Activated gamma-delta T cell treated with anti-CD3 and anti-CD28 coated beads, Interleukin-2, amount 50 U/mL, for 16 hours (primary cell): ENCODE measurements around the gene SLC45A1.
"Not testable (repeated sequence)": the region's sequence is repeated elsewhere in the genome, so short reads cannot be mapped to it uniquely, and the experiment has no call there.

Source experiments
- DNase-seq: peaks from one replicate; pipeline ENCODE4 v3.0.0-alpha.2; 2020; ENCODE audit warnings: low read depth

SLC45A1 gene

DNA sequence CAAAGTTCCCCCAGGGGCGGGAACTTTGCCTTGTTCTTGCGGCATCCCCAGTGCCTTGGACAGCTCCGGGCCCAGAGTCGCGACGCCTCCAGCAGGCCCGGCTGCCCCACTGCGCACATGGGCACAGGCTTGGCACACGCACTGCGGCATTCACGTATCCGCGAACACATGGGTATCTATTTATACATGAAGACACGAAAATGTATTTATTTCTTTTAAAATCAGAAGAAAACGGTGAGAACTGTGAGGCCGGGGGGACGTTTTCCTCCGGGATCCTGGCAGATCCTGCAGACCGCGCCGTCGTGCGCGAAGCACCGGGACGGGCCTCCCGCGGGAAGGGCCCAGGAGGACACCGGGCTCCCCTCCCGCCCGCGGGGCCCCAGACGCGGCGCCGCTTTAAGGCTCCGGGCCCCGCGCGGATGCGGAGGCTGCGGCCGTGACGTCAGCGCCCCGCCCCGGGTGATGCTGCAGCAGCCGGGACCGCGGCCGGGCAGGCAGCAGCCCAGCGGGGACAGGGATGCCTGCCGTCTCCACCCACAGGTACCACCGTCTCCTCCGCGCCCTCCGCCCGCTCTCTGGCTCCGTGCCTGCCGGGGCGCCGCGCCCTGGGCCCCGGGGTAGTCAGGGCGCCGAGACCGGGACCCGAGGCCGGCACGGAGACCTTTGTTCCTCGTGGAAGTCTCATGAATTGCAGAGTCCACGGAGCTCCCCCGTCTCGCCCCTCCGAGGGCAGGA lies at the start of gene SLC45A1:
TSS of gene SLC45A1 (plus strand) at position 468 of the 735 bp plus-strand sequence. CDS start 6,216 bp downstream, outside the sequence.
- DNase-seq: peak; percentile 56

DNA sequence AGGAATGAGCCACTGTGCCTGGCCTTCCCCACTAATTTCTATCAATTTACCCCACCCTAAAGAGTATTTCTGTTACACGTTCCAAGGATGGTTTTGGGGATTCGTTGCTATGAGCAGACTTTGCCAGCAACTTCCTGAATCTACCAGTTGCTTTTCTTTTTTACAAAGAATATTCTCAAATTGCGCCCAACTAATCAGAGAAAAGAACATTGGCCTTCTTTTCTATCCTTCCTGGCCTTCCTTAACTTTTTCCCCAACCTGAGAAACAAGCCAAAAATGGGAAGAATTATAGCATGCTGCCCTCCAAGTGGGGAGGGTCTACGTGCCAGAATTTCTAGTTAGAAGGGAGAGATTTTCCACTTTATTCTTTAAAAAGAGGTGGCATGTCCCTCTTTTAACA lies 44.9 kb upstream of the SLC45A1 start:
- no peak for DNase-seq

DNA sequence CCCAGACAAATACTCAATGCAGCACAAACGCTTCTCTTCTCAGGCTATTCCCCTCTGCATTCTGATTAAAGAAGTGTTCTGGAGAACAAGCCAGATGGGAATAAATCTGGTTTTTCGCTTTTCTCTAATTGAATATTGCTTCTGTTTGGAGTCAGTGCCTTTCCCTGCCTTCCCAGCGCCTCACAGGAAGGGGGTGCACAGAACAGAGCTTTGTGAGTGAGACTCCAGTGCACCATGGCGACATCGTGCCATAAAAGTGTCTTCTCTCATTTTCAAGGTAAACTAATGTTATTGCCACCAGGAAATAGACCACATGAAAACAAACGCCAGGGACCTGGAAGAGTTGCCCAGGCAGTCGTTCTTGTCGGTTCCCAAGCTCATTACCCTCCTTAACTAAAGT lies 43.6 kb upstream of the SLC45A1 start:
- no peak for DNase-seq

- no peak for DNase-seq
Measured at GRCh38 chr1:8276173-8276914, 41.6 kb upstream of the SLC45A1 start.

- DNase-seq: no peak
Measured at GRCh38 chr1:8276932-8277331, 41.0 kb upstream of the SLC45A1 start.

- DNase-seq: not testable (repeated sequence)
Measured at GRCh38 chr1:8278677-8279076, 39.2 kb upstream of the SLC45A1 start.

DNA sequence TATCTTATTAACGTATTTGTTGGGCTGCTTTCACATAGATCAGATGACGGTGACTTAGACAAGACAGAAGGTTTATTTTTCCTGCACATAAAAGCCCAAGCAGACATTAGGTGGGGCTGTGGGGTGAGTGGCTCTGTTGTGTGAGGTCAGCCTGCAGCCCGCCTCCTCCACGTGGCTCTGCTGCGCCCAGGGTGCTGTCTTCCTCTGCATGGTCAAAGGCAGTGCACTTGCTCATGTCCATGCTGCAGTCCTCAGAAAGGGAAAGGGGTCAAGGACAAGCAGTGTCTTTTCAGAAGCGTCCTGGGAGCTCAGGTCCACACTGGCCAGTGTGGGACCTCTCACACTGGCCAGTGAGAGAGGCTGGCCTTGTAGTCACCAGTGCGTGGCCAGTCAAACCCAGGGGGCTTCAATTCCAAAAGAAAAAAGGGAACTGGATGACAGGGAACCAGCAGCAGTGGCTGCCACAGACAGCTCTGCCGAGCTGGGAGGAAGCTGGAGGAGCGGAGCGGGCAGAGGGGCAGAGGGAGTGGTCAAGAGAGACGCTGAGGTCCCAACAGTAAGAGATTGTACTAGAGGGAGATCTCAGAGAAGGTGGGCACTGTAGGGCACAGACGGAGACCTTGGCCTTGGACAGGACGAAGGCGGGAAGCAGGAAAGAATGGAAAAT lies 35.9 kb upstream of the SLC45A1 start:
- no peak for DNase-seq

DNA sequence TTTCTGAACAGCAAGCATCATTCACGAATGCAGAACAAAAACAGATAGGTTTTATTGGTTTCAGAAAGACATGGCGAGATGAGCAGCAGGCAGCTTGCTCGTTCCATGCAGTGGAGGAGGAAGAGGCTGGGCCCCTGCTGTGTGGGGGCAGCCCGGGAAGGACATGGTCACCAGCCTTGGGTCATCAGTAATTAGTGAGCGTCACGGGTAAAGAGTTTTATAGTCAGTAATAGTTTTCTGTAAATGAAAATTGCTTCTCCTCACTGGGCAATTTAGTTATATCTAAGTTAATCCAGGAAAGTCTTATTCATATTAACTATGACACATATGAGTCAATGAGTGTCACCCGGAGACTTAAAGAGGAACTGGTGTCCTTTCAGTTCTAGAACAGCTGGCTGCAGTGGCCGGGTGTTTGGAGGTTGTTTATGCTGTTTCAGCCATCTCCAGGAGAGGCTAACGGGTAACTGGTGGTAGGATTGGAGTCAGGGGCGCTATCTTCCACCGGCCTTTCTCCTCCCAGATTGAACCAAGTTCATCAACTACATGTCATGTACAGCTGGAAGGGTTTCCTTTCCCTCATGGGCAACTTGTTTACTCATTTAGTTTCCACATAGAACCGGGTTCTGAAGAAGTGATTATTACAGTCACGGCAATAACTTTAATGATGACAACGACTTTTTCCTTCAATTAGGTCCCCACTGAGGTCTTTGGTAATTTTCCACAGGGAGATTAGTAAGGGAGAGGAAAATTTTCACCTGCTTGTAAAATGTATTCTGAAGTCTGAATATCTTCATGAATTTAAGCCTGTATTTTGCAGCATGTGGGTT lies 34.6 kb upstream of the SLC45A1 start:
- no peak for DNase-seq

DNA sequence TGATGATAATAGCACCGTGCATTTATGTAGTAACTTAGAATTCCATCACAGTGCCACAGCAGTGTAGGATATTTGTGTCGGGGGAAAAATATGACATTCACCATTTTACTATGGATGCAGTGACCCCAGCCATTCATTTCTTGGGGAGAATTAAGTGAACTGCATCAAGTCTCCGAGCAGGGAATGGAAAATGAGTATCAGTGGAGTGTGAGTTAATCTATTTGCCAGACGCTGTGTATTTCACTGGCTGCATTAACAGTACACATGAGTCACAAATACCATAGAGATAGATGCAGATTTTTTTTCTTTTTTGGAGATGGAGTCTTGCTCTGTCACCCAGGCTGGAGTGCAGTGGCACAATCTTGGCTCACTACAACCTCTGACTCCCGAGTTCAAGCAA lies 33.8 kb upstream of the SLC45A1 start:
- DNase-seq: no peak

DNA sequence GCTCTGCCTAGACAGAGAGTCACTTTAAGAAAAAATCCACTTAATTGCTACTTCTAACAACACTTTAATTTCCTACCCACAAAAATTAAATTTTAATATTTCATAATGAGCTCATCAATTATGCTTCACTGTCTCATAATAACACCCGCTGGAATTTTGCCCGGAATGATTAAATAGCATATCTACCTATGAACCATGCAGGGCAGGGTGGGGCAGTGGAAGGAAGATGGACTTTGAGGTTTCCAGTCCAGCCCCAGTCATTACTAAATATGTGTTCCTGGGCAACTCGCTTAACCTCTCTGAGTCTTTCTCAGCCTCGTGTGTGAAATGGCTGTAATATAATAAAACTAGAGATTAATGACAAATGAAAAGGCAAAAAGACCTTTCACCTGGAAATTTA lies 32.8 kb upstream of the SLC45A1 start:
- no peak for DNase-seq

DNA sequence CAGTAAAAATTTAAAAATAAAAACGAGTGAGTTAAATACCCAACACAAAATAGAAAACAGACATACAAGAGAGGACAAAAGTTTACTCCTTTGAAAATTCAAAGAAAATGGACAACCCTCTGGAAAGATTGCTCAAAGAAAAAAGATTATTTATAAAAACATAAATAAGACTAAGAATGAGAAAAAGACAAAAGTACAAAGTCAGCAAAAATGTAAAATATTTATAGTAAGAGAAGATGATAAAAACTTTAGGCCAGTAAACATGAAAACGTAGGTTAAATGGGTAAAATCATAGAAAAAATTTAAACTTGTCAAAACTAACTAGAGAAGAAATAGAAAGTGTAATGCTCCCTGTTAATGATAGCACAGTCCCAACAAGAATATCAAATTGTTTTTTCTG lies 31.9 kb upstream of the SLC45A1 start:
- no peak for DNase-seq

- DNase-seq: no peak
Measured at GRCh38 chr1:8293118-8293517, 24.8 kb upstream of the SLC45A1 start.

GRCh38 chr1:8293641-8294169 lies 24.2 kb upstream of the SLC45A1 start:
- DNase-seq: no peak

DNA sequence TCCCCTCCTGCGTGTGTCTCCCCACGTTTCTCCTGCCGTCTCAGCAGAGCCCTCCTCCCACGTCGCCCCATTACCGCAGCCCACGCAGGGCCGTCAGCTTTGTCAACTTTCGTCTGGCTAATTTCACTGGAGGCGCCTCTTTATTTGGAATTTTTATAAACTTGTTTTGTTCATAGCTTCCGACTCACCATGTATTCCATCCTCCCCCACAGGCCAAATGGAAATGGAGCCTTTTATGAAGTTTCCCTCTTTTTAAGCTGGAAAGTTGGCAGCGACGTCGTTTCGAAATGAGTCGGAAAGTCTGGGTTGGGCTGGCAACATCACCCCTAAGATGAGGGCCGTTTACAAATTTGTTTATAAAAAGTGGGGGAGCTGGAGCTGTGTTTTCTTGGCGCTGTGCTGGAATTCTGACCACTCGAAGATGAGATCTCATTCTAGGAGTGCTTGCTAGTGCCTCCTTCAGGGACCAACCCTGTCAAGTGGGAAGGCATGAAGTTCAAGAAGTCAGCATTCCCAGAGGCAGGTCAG lies 23.7 kb upstream of the SLC45A1 start:
- no peak for DNase-seq

- no peak for DNase-seq
Measured at GRCh38 chr1:8297245-8297644, 20.7 kb upstream of the SLC45A1 start.

- no peak for DNase-seq
Measured at GRCh38 chr1:8299963-8300362, 18.0 kb upstream of the SLC45A1 start.

DNA sequence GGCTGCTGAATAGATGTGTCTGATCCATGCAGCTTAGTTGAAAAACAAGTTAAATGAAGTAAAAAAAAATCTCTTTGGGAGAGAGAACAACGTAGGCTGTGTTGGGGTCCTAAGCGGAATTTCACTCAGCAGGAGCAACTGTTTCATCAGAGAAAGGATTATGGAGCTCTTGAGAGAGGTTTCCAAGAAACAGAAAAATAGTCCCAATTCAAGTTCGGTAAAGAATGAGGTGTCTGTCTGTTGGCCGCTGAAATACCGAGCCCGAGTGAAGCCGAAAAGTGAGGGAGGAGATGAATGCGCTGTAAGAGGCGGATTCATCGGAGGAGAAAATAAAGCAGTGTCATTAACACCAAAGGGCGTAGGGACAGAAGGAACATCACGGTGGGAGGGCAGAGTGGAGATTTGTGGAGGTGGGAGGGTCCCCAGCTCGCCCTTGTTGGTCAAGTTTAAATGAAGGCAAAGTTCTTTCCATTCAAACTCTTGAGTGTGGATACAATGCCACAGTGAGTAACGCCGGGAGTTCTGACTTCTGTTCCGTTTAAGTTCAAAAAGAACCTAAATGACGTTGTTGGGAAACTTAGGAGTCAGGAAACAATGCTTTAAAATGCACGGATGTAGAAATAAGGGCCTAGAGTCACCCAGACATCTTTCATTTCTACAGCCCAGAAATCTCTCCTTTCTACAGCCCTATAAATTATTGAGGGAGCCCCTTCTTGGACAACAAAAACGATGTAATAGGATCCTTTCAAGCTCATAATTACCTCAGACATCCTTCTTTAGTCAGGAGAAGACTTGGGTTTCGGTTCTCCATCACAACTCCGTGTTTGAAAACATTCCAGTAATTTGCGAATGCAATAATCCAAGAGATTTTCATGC lies 15.6 kb upstream of the SLC45A1 start:
- no peak for DNase-seq

DNA sequence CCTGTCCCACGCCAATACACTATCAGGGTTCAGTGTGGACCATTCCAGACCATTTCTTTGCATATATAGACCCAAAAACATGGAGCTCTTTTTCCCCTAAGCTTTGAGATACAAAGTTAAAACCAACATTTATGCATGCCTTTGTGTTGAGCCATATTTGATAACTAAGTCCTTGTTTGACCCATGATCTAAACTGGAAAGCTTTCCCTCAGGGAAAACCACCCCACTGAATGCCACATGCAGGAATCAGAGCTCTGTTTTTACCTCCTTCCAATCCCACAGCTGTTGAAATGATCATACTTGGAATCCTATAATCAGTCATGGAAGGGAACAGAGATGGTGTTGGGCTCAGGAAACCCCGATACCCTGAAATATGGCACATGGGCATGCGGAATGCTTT lies 14.8 kb upstream of the SLC45A1 start:
- DNase-seq: no peak

DNA sequence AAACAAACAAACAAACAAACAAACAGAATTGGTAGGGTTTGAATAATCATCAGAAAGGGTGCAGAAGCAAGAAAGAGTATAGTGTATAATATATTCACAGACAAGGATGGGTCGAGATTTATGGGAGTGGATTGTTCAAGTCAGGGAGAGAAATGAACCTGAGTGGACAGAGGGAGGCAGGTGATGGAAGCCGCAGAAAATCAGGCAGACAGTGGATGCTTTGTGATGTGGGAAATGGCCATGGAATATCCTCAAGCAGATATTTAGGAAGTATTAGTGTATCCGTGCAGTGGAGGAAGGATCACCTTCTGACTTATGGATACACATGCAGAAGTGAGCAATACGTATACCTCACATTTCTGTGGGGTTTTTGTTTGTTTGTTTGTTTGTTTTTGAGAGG lies 14.0 kb upstream of the SLC45A1 start:
- DNase-seq: no peak

- no peak for DNase-seq
Measured at GRCh38 chr1:8307628-8308027, 10.3 kb upstream of the SLC45A1 start.
